Upper lobe of left lung (tissue), 6 donors: ENCODE results near the gene PHKB. TPM values are rescaled to one million over a fixed set of nuclear protein-coding genes. Genes with fewer than 3 reads are reported as not detected.
"Not testable (repeated sequence)": the region's sequence is repeated elsewhere in the genome, so short reads cannot be mapped to it uniquely, and the experiment has no call there.

Experiments
- ATAC-seq, 2 donors: fragments of 200-7000 bp; cut with Tn5 transposase; one replicate each; pipeline ENCODE4 v1.9.1; 2022; ENCODE audit warnings: mild to moderate bottlenecking in 2 of 2, moderate library complexity in 2 of 2; ENCODE audit not compliant: low FRiP score in 2 of 2
- DNase-seq, 2 donors: peaks; one replicate each; pipeline ENCODE4 v3.0.0-alpha.2; 2019 to 2020
- H3K27ac ChIP-seq, 4 donors: fragments of 200-600 bp; sonication (generic); one replicate each; pipeline ENCODE4 v1.5.1; 2016 to 2019
- H3K27me3 ChIP-seq, 4 donors: fragments of 200-600 bp; sonication (generic); one replicate each; pipeline ENCODE4 v1.5.1; 2017 to 2019
- H3K36me3 ChIP-seq, 4 donors: fragments of 200-600 bp; sonication (generic); one replicate each; pipeline ENCODE4 v1.5.1; 2016 to 2019
- H3K4me1 ChIP-seq, 4 donors: fragments of 200-600 bp; sonication (generic); one replicate each; pipeline ENCODE4 v1.5.1; 2018 to 2019
- H3K4me3 ChIP-seq, 4 donors: fragments of 200-600 bp; sonication (generic); one replicate each; pipeline ENCODE4 v1.5.1; 2017 to 2019; ENCODE audit warnings: mild to moderate bottlenecking in 2 of 4, moderate library complexity in 1 of 4
- H3K9me3 ChIP-seq, 4 donors: fragments of 200-600 bp; sonication (generic); one replicate each; pipeline ENCODE4 v1.5.1; 2018 to 2019
- EP300 ChIP-seq, 4 donors: sonication (generic); formaldehyde crosslinking; IDR thresholded peaks; one replicate each; pipeline ENCODE4 v1.5.1; 2017; ENCODE audit warnings: antibody characterized with exemption in 4 of 4, control low read depth in 2 of 4
- POLR2A ChIP-seq, 4 donors: fragments of 450-650 bp; IDR thresholded peaks; one replicate each; pipeline ENCODE4 v1.5.1; 2016 to 2017; ENCODE audit warnings: antibody characterized with exemption in 4 of 4, mild to moderate bottlenecking in 2 of 4
- POLR2AphosphoS5 ChIP-seq, 2 donors: sonication (generic); formaldehyde crosslinking; IDR thresholded peaks; one replicate each; pipeline ENCODE4 v1.5.1; 2017; ENCODE audit warnings: antibody characterized with exemption in 2 of 2
- WGBS, 2 donors: methylation state at CpG; one replicate each; pipeline ENCODE4 v1.1.5; 2017 to 2018; 5-methylcytosine and 5-hydroxymethylcytosine counted together
- total RNA-seq, 6 donors: library from RNA; depleted of rRNA in 4 of 6; stranded (reverse); fragments of >200 nt in 4 of 6; gene quantifications; one replicate each; pipeline versions ENCODE4 v1.1.0 to v1.2.1, GENCODE V29; 2016 to 2021
- TF ChIP-seq, protein P1 (sequence below), 6 experiments: fragments of 450-650 bp in 4 of 6; fragments of 200-600 bp in 2 of 6; sonication (generic) in 2 of 6; IDR thresholded peaks; one replicate each; pipeline ENCODE4 v1.5.1; 2016 to 2019; ENCODE audit warnings: antibody characterized with exemption in 6 of 6
- donor health status: DM: no; HTN: no; CAD: no; lungs with moderate emphysema.
- donor health status: DM: no; HTN: yes; CAD: no; lungs with severe emphysema.

PHKB gene
- total RNA-seq, 6 donors from 2014 or later: 63.0 to 135 (median 78.5) TPM

DNA sequence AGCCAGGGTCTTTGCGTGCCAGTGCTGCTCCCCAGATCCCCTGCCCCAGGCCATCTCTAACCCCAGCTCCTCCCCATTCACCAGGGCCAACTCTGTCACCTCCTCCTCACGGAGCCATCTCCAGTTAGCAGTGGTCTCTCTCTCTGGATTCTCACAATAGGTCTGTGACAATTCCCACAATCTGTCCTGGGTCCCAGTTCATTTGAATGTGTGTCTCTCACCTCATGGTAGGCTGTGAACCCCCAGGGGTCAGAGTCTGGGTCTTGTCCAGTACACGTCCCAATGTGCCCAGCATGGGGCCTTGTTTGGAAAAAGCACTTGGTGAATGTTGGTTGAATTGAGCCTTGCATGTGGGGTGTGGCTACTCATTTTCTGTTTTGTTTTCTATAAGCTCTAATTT is 205.3 kb downstream of the PHKB start:
- H3K4me1 ChIP-seq: no peaks in the 10 kb centered on the region
- H3K9me3 ChIP-seq: no peaks in the 10 kb centered on the region
- no peak for ATAC-seq
- no peak overlapping the region for H3K4me3 ChIP-seq
- H3K27ac ChIP-seq: no peak overlapping the region
- no peak for DNase-seq
- 95 to 100% methylated on average over 3 of the region's 3 CpGs for WGBS, 2 donors
- TF ChIP-seq, protein P1, sequence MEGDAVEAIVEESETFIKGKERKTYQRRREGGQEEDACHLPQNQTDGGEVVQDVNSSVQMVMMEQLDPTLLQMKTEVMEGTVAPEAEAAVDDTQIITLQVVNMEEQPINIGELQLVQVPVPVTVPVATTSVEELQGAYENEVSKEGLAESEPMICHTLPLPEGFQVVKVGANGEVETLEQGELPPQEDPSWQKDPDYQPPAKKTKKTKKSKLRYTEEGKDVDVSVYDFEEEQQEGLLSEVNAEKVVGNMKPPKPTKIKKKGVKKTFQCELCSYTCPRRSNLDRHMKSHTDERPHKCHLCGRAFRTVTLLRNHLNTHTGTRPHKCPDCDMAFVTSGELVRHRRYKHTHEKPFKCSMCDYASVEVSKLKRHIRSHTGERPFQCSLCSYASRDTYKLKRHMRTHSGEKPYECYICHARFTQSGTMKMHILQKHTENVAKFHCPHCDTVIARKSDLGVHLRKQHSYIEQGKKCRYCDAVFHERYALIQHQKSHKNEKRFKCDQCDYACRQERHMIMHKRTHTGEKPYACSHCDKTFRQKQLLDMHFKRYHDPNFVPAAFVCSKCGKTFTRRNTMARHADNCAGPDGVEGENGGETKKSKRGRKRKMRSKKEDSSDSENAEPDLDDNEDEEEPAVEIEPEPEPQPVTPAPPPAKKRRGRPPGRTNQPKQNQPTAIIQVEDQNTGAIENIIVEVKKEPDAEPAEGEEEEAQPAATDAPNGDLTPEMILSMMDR (IDR thresholded peaks at IDR 0.05): no peak
- TF ChIP-seq EP300 (IDR thresholded peaks at IDR 0.05): no peak
- no peak for TF ChIP-seq POLR2AphosphoS5 (IDR thresholded peaks at IDR 0.05)
- TF ChIP-seq POLR2A (IDR thresholded peaks at IDR 0.05): no peak
- no peaks in the 10 kb centered on the region for H3K27me3 ChIP-seq
- H3K36me3 ChIP-seq: peaks cover 0 to 46% (median 11%) of the 10 kb centered on the region in 4 donors

GRCh38 chr16:47667956-47668355 is 206.8 kb downstream of the PHKB start:
- H3K4me3 ChIP-seq: no peak overlapping the region
- H3K36me3 ChIP-seq: peaks cover 0 to 34% (median 8%) of the 10 kb centered on the region in 4 donors
- ATAC-seq: no peak
- H3K27ac ChIP-seq: no peak overlapping the region
- DNase-seq: no peak
- H3K9me3 ChIP-seq: no peaks in the 10 kb centered on the region
- WGBS, 2 donors: 94 to 95% methylated on average over 6 of the region's 6 CpGs
- no peaks in the 10 kb centered on the region for H3K4me1 ChIP-seq
- H3K27me3 ChIP-seq: no peaks in the 10 kb centered on the region
- TF ChIP-seq POLR2AphosphoS5 (IDR thresholded peaks at IDR 0.05): no peak
- no peak for TF ChIP-seq POLR2A (IDR thresholded peaks at IDR 0.05)
- no peak for TF ChIP-seq EP300 (IDR thresholded peaks at IDR 0.05)
- TF ChIP-seq, protein P1 (IDR thresholded peaks at IDR 0.05): no peak

GRCh38 chr16:47672475-47672874 is 211.3 kb downstream of the PHKB start:
- no peak for DNase-seq
- H3K4me1 ChIP-seq: no peaks in the 10 kb centered on the region
- no peaks in the 10 kb centered on the region for H3K27me3 ChIP-seq
- H3K36me3 ChIP-seq: peaks cover 0 to 37% (median 28%) of the 10 kb centered on the region in 4 donors
- no peaks in the 10 kb centered on the region for H3K9me3 ChIP-seq
- no peak for ATAC-seq
- TF ChIP-seq, protein P1 (IDR thresholded peaks at IDR 0.05): no peak
- TF ChIP-seq POLR2AphosphoS5 (IDR thresholded peaks at IDR 0.05): no peak
- no peak for TF ChIP-seq POLR2A (IDR thresholded peaks at IDR 0.05)
- TF ChIP-seq EP300 (IDR thresholded peaks at IDR 0.05): no peak
- no peak overlapping the region for H3K27ac ChIP-seq
- no peak overlapping the region for H3K4me3 ChIP-seq

DNA sequence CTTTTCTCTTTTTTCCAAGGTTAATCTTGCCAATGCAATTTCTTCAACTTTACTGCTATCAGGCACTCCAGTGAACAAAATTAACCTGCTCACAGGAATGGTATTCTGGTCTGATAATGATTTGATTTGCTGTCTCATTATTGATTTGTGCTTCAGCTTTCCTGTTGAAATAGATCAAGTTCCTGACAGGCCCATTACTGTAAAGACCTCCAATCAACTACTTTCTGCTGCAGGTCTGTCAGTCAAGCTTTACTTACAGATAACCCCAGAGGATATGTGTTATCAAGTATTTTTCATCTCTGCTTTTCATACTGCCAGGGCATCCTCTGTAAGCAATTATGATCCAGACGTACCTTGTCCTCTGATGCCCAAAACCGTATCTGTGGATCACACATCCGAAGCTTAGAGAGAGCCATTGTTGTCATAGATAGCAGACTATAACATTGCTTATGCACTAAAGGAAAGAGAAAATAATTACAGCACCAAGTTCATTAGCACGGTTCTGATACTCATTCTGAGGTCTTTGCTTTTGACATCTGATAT is 215.6 kb downstream of the PHKB start:
- no peak for ATAC-seq
- no peak overlapping the region for H3K27ac ChIP-seq
- TF ChIP-seq POLR2AphosphoS5 (IDR thresholded peaks at IDR 0.05) (no peak), EP300 (IDR thresholded peaks at IDR 0.05) (no peak), POLR2A (IDR thresholded peaks at IDR 0.05) (no peak)
- TF ChIP-seq, protein P1 (IDR thresholded peaks at IDR 0.05): no peak
- no peaks in the 10 kb centered on the region for H3K27me3 ChIP-seq
- 100% methylated on average over 4 of the region's 4 CpGs for WGBS, 2 donors
- H3K9me3 ChIP-seq: no peaks in the 10 kb centered on the region
- peaks cover 0 to 28% (median 25%) of the 10 kb centered on the region in 4 donors for H3K36me3 ChIP-seq
- H3K4me1 ChIP-seq: no peaks in the 10 kb centered on the region
- H3K4me3 ChIP-seq: no peak overlapping the region
- no peak for DNase-seq

DNA sequence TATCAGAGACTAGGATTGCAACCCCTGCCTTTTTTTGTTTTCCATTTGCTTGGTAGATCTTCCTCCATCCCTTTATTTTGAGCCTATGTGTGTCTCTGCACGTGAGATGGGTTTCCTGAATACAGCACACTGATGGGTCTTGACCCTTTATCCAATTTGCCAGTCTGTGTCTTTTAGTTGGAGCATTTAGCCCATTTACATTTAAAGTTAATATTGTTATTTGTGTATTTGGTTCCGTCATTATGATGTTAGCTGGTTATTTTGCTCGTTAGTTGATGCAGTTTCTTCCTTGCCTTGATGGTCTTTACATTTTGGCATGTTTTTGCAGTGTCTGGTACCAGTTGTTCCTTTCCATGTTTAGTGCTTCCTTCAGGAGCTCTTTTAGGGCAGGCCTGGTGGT is 220.4 kb downstream of the PHKB start:
- peaks cover 0 to 29% (median 13%) of the 10 kb centered on the region in 4 donors for H3K36me3 ChIP-seq
- not testable (repeated sequence) for H3K4me1 ChIP-seq, ATAC-seq, DNase-seq, H3K9me3 ChIP-seq, H3K27me3 ChIP-seq, H3K4me3 ChIP-seq, H3K27ac ChIP-seq
- WGBS, 2 donors: 96 to 100% methylated on average over 3 of the region's 3 CpGs
